Measurements from ENCODE around the gene RBM19.
"Not testable (repeated sequence)": the region's sequence is repeated elsewhere in the genome, so short reads cannot be mapped to it uniquely, and the experiment has no call there.

Gene RBM19

DNA sequence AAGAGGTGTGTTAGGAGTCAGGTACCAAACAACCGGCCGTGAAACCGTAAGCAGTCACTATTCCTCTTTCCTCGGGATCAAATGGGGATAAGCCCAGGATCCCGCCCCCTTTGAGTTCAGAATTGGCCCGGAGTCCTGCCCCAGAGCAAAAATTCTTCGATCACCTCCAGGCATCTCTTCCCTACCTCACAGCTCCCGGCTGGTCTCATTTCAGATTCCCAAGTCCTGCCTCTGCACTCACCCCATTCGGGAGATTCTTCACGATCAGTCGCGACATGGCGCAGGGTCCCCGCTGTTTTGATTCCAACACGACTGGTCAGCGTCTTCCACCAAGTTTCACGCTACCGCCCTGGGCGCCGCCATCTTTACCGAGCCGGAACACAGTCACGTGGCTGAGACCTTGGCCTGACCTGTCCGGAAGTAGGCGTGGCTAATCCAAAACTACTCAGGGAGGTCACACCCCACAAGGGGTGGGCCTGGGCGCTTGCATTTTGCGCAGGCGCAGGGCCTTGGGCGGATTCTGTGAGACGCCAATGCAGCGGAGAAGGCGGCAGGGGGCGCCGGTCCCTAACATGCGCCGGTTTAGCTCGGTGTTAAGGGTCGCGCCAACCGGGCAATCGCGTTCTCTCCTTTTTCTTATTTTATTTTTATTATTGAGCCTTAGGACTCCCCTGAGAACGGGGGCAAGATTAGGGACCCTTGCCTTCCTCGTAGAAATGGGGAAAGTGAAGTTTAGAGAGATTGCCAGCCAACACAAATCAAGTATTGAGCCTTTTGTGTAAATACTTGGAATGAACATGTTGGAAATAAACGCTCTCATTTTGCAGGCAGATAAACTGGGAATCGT lies at the start of gene RBM19:
Gene RBM19, minus strand, starts transcription at position 375 of the 847 bp plus-strand sequence. Its CDS starts 98 bp downstream, at position 277.
- peak; percentile 99 for DNase-seq

DNA sequence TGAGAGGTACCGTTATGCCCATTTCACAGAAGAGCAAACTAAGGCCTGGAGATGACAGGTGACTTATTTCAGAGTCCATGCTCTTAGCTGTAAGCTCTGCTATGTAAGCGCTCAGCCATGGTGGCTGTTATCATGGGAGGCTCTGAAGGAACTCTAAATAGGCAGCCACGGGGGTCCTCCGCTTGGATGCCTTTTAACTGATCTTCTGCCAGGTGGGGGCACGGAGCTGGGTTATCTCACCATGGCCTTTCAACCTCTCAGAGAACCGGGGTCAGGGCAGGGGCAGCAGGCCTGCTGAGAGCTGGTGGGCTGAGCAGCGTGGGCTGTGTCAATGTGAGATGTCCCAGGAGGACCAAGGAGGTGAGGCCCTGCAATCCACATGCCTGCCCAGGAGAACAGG lies 49.7 kb upstream of the RBM19 start:
- DNase-seq = no peak

- DNase-seq = no peak
These were observed 47.6 kb upstream of the RBM19 start for GRCh38 chr12:114013575-114014345.

DNA sequence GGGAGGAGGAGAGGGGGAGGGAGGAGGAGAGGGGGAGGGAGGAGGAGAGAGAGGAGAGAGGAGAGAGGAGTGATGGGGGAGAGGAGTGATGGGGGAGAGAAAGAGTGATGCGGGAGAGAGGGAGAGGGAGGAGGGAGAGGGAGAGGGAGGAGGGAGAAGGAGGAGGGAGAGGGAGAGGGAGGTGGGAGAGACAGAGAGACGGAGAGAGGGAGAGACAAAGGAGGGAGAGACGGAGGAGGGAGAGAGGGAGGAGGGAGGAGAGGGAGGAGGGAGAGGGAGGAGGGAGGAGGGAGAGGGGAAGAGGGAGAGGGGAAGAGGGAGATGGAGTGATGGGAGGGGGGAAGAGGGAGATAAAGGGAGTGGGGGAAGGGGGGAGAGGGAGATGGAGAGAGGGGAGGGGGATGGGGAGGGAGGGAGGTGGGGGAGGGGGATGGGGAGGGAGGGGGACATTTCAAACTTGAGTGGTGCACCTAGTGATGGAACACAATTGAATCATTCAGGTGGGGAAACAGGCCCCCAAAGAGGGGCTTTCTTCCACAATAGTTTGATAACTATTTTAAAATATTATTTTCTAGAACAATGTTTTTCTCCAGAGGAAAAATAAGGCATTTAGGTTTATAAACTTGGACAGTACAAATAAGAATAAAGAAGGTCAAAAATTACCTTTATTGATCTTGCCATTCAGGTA lies 46.8 kb upstream of the RBM19 start:
- DNase-seq = no peak

DNA sequence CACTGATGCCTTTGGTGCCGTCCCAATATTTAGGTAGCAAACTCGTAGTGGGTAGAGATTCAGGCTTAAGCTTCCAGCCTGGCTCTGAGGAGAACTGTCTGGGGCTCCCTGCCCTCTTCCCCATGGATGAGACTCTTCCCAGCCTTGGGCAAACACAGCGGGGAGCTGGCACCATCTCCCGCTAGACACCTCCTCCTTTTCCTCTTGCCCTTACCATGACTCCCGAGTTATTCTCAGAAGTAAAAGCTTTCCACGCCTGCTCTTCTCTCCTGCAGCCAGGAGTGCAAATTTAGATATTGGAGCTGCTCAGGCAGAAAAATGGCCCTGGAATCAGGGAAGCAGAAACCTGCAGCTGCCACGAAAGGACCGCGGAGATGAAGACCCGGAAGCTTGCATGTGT lies 45.6 kb upstream of the RBM19 start:
- no peak for DNase-seq

DNA sequence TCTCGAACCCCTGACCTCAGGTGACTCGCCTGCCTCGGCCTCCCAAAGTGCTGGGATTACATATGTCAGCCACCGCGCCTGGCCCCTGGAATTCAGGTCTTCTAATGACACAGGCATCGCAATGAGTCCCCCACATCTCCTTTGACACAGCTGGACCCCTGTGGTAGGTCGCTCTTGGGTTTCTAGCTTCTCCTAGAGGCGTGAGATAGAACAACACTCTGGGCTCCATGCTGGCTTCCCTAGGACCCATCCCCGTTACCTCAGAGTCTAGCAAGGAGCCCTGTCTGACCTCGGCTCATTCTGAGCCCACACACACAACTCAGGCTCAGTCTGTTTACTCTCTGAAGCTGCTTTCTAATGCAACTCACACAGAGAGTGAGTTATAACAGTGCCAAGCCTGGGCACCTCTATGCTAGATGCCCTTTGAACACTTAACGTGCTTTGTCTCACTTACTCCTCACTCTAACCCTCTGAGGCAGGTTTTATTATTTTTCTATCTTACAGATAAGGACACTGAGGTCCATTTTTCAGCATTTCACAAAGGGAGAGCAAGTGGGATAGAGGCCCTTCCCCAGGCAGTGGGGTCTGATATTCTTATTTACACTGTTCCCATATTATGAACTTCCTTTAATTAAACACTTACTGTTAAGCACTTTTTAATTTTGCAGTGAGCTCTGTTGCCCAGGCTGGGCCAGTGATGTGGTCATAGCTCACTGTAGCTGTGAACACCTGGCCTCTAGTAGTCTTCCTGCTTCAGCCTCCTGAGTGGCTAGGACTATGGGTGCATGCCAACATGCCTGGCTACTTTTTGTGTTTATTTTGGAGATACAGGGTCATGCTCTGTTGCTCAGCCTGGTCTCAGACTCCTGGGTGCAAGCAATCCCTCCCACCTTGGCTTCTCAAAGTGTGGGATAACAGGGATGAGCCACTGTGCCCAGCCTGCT lies 40.6 kb upstream of the RBM19 start:
- DNase-seq = no peak

DNA sequence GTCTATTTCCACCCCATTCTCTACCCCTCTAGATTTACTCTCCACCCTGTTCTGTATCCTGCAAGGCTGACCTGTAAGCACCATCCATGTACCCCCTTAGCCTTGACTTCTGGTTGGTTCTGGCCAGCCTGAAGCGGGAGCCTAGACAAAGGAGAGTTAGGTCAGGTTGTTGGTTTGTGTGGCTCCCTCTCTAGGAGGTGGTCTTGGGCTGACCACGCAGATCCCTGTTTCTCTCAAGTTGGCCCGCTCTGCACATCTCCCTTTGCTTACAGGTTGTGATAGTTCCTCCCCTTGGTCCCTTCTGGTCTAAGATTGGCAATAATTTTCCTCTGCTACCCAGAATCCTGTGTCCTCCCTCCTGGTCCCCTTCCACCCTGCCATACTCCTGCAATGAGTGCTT lies 38.3 kb upstream of the RBM19 start:
- DNase-seq = no peak

GRCh38 chr12:114003286-114003685 lies 37.2 kb upstream of the RBM19 start:
- DNase-seq = no peak

DNA sequence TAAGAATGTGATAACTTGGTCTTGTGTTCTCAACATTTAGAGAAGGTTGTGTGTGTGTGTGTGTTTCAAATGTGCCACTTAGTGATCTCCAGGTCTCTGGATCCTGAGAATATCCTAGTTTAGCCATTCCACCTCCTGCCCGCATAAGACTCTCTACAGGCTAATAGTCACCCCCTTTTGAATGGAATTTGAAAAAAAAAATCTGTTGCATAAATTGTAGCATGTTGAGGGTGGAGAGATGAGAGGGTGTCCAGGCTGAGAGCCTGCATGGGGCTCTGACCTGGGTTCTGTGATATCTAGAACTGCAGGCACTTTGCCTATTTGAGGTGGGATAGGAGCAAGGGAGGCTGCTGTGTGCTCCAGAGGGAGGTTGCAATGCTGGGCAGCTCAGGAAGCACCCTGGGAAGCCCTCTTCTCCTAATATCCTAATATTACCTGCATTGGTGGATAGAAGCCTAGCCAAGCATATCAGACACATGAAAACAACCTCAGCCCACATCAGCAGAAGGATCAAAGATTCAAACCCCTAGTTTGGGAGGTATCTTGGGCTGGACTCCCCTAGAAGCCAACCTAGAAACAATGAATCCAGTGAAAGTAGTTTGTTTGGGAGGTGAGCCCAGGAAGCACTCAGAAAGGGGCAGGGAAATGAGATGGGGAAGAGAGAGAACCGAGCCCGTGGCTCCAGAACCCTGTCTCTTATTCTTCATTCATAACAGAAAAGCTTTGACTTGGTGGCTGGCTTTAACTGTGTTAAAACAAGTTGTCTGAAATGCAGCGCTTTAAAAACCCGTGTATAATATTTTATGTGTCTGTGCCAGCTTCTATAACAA lies 35.6 kb upstream of the RBM19 start:
- no peak for DNase-seq

DNA sequence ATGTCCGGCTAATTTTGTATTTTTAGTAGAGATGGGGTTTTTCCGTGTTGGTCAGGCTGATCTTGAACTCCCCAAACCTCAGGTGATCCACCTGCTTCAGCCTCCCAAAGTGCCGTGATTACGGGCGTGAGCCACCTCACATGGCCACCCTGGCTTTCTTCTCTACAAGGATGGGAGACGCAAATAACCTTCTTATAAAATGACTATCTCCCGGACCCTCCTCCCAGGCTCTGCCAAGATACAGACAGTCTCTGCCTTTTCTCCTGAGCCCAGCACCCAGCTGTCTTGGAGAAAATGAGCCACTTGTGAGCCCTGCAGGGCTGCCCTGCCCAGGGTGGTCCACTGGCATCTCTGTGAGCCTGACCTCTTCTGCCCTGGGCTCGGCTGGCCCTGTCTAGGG lies 34.7 kb upstream of the RBM19 start:
- no peak for DNase-seq

DNA sequence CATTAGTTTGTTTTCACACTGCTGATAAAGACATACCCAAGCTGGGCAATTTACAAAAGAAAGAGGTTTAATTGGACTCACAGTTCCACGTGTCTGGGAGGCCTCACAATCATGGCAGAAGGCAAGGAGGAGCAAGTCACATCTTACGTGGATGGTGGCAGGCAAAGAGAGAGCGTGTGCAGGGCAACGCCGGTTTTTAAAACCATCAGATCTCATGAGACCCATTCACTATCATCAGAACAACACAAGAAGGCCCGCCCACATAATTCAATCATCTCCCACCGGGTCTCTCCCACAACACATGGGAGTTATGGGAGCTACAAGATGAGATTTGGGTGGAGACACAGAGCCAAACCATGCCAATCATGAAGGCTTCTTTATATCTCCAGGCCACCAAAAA lies 34.1 kb upstream of the RBM19 start:
- DNase-seq = not testable (repeated sequence)

DNA sequence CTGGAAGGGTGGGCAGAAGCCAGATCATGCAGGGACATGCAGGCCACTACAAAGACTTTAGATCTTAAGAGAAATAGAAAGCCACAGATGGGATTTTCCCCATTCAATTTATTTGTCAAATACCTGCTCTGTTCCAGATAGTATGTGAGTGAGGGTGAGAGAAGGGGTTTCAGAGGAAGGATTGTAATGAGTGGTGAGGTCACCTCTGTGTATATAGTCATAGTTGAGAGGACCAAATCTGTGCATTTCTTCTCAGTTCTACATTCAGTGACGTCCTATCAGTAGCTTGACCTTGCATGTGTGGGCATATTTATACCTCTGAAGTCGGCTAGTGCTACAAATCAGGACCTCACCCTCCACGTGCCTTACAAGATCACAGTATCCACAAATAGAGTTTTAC lies 31.2 kb upstream of the RBM19 start:
- no peak for DNase-seq

- no peak for DNase-seq
These were observed 29.9 kb upstream of the RBM19 start for GRCh38 chr12:113996026-113996425.

DNA sequence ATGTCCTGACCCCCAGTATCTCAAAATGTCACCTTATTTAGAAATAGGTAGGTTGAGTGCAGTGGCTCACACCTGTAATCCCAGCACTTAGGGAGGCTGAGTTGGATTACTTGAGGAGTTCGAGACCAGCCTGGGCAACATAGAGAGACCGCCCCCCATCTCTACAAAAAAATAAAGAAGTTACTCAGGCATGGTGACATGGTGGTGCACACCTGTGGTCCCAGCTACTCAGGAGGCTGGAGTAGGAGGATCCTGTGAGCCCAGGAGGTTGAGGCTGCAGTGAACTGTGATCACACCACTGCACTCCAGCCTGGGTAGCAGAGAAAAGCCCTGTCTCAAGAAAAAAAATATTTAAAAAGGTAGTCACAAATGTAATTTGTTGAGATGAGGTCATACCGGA lies 27.9 kb upstream of the RBM19 start:
- no peak for DNase-seq

- DNase-seq = not testable (repeated sequence)
These were observed 26.6 kb upstream of the RBM19 start for GRCh38 chr12:113992751-113993150.

DNA sequence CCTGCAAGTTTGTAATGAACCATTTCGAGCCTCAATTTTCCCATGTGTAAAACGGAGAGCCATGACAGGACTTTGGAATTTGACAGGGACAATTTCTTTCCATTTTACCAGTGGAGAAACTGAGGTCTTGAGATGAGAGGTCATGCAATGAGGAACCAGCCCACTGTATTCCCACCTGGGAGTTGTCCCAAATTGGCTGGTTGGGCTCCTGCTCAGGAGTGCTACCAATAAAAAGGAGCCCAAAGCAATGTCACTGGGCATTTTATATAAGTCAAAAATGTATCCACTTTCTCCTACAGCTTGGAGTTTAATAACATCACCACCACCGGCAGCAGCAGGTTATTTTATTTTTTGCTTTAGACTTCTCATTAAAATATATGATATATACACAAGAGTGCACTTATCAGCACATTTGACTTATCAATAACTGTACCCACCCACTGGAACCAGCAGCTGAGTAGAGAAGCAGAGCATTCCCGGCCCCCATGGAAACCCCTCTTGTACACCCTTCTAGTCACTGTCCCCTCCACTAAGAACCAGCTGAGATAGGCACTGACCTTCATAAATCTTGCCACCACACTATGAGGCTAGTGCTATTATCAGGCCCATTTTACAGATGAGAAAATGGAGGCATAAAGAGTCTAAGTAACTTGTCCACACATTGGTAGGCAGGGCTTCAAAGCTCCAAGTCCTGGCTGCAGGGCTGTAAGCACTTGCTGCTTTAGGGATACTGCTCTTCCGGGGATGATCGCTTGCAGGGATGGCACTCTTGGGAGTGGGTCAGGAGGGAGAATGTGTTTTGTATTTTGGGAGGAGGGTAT lies 25.3 kb upstream of the RBM19 start:
- no peak for DNase-seq

- DNase-seq = no peak
These were observed 24.4 kb upstream of the RBM19 start for GRCh38 chr12:113990250-113991223.

GRCh38 chr12:113988976-113989375 lies 22.9 kb upstream of the RBM19 start:
- DNase-seq = no peak

GRCh38 chr12:113988064-113988451 lies 21.9 kb upstream of the RBM19 start:
- no peak for DNase-seq

All from CD4-positive, alpha-beta T cell treated with Interleukin-10 for 1 hour (primary cell).